HEK293 (cell line): ENCODE results near the gene RDX.

Experiments used
- PATZ1 ChIP-seq: fragments of 450-650 bp; formaldehyde crosslinking; IDR thresholded peaks from 2 replicates; pipeline ENCODE4 v1.5.1; 2016; ENCODE audit warnings: missing biosample characterization, missing genetic modification characterization
- ZBTB10 ChIP-seq: fragments of 450-650 bp; formaldehyde crosslinking; IDR thresholded peaks from 2 replicates; pipeline ENCODE4 v1.5.1; 2016; ENCODE audit warnings: missing biosample characterization, missing genetic modification characterization
- ZNF239 ChIP-seq: fragments of 450-650 bp; formaldehyde crosslinking; IDR thresholded peaks from 2 replicates; pipeline ENCODE4 v1.5.1; 2016; ENCODE audit warnings: missing biosample characterization, missing genetic modification characterization

GRCh38 chr11:110286298-110287040 lies 9.9 kb downstream of the RDX start:
- TF ChIP-seq PATZ1 (tag by site-specific recombination) = no peak
- TF ChIP-seq ZNF239 (tag by site-specific recombination) = no peak
- no peak for TF ChIP-seq ZBTB10 (tag by site-specific recombination)
